ENCODE results near the gene TSPYL4.

DNA sequence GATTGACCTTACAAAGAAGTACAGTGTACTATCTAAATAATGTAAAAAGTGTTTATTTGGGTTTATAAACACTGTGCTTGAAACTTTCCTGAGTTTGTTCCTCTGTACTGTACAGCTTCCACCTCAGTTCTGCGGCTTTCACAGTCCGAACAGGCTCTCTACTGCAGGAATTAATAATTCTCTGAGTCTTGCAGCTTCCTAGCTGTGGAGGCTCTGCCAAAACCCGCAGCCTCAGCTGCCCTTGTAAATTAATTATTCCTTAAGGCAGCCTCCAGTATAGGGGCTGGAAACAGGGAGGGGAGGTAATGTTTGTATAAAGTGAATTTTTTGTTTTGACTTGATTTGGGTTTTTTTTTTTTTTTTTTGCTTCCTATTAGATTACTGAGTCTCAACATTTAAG, 19.2 kb downstream of the TSPYL4 start:
- TF ChIP-seq POLR2A (IDR thresholded peaks at IDR 0.05; ENCODE audit: low read depth, low read length) (no peak), POLR2AphosphoS5 (IDR thresholded peaks at IDR 0.05; ENCODE audit: low read depth, low read length) (no peak)
